ENCODE results near the gene DOCK8. TPM values are rescaled to one million over a fixed set of nuclear protein-coding genes. Genes with fewer than 3 reads are reported as not detected.

The DOCK8 gene
- total RNA-seq, 2 experiments from 2014 or later = 270 to 283 TPM

- DNase-seq = no peak
- Mint-ChIP-seq H3K36me3 (ENCODE audit: low read depth) (peaks cover 11% of the 10 kb centered on the region), H3K27me3 (peaks cover 6% of the 10 kb centered on the region), H3K9me3 (no peaks in the 10 kb centered on the region), H3K4me3 (no peak overlapping the region), H3K27ac (no peak overlapping the region), H3K4me1 (peaks cover 20% of the 10 kb centered on the region)
- ChIA-PET CTCF (interaction anchor here (1.6 to 1.9 kb wide), 2 partner anchors 8 to 12 kb away, joined by 4 read pairs; no protein-coding TSS in a partner anchor), POLR2A (no interaction called here)
Observed at GRCh38 chr9:259405-260404, 45.0 kb downstream of the DOCK8 start.

DNA sequence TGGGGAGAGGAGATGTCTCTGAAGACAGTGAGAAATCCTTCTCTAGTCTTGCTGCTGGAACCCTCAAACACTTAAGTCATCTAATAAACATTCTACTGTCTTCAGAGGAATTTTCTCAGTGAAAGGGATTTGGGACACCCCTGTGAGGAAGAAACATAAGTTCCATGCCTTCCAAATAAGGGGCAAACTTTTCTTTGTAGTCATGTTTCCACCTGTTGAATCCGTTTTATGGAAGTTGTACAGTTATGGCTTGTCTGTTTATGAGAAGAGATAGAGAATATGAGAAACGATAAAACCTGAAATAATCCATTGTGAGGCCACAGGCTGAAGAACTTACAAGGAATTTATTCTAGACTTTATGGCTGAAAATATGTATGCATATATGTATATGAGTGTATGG is 49.6 kb downstream of the DOCK8 start:
- peaks cover 42% of the 10 kb centered on the region for H3K4me1 Mint-ChIP-seq
- ChIA-PET CTCF (interaction anchor here (0.7 kb wide), 1 partner anchor 55 kb away, joined by 3 read pairs; no protein-coding TSS in a partner anchor), POLR2A (no interaction called here)
- no peak overlapping the region for H3K27ac Mint-ChIP-seq
- no peak for DNase-seq
- H3K36me3 Mint-ChIP-seq (ENCODE audit: low read depth) = peaks cover 12% of the 10 kb centered on the region
- H3K9me3 Mint-ChIP-seq = peaks cover 3% of the 10 kb centered on the region
- H3K27me3 Mint-ChIP-seq = peaks cover 4% of the 10 kb centered on the region
- no peak overlapping the region for H3K4me3 Mint-ChIP-seq

- Mint-ChIP-seq H3K4me3 (no peak overlapping the region), H3K27me3 (peaks cover 4% of the 10 kb centered on the region), H3K4me1 (peaks cover 43% of the 10 kb centered on the region), H3K36me3 (ENCODE audit: low read depth) (peaks cover 18% of the 10 kb centered on the region), H3K9me3 (peaks cover 4% of the 10 kb centered on the region), H3K27ac (no peak overlapping the region)
- ChIA-PET CTCF (interaction anchor here (1.3 to 3.4 kb wide), 3 partner anchors 10 to 57 kb away, joined by 4 to 9 read pairs (median 5); partner anchors contain the start of gene DOCK8), POLR2A (interaction anchor here (0.7 kb wide), 1 partner anchor 26 kb away, joined by 3 read pairs; no protein-coding TSS in a partner anchor)
- DNase-seq = no peak
Observed at GRCh38 chr9:265209-265870, 50.7 kb downstream of the DOCK8 start.

GRCh38 chr9:266228-266627 is 51.6 kb downstream of the DOCK8 start:
- H3K4me3 Mint-ChIP-seq = no peak overlapping the region
- no peak overlapping the region for H3K27ac Mint-ChIP-seq
- H3K27me3 Mint-ChIP-seq = peaks cover 3% of the 10 kb centered on the region
- ChIA-PET POLR2A (no interaction called here), CTCF (interaction anchor here (1.2 to 3.4 kb wide), 5 partner anchors 9 to 58 kb away, joined by 4 to 9 read pairs (median 5); partner anchors contain the start of gene DOCK8)
- no peak for DNase-seq
- peaks cover 24% of the 10 kb centered on the region for H3K36me3 Mint-ChIP-seq (ENCODE audit: low read depth)
- H3K9me3 Mint-ChIP-seq = peaks cover 4% of the 10 kb centered on the region
- peaks cover 51% of the 10 kb centered on the region for H3K4me1 Mint-ChIP-seq

GRCh38 chr9:268616-269015 is 54.0 kb downstream of the DOCK8 start:
- Mint-ChIP-seq H3K9me3 (peaks cover 4% of the 10 kb centered on the region), H3K4me3 (no peak overlapping the region), H3K4me1 (peaks cover 67% of the 10 kb centered on the region), H3K27me3 (no peaks in the 10 kb centered on the region), H3K36me3 (ENCODE audit: low read depth) (peaks cover 37% of the 10 kb centered on the region), H3K27ac (peak overlapping the region; percentile 79)
- ChIA-PET CTCF (interaction anchor here (3.4 kb wide), 1 partner anchor 54 kb away, joined by 9 read pairs; the partner anchor contains the start of gene DOCK8), POLR2A (no interaction called here)
- no peak for DNase-seq

- Mint-ChIP-seq H3K4me1 (peaks cover 61% of the 10 kb centered on the region), H3K4me3 (no peak overlapping the region), H3K27ac (no peak overlapping the region), H3K9me3 (peaks cover 4% of the 10 kb centered on the region), H3K36me3 (ENCODE audit: low read depth) (peaks cover 38% of the 10 kb centered on the region), H3K27me3 (no peaks in the 10 kb centered on the region)
- DNase-seq = no peak
- ChIA-PET POLR2A (no interaction called here), CTCF (no interaction called here)
Observed at GRCh38 chr9:269081-269711, 54.5 kb downstream of the DOCK8 start.

GRCh38 chr9:270657-271237 is 56.1 kb downstream of the DOCK8 start:
- CTCF ChIA-PET = interaction anchor here (1.0 kb wide), 1 partner anchor 13 kb away, joined by 3 read pairs; no protein-coding TSS in a partner anchor

DNA sequence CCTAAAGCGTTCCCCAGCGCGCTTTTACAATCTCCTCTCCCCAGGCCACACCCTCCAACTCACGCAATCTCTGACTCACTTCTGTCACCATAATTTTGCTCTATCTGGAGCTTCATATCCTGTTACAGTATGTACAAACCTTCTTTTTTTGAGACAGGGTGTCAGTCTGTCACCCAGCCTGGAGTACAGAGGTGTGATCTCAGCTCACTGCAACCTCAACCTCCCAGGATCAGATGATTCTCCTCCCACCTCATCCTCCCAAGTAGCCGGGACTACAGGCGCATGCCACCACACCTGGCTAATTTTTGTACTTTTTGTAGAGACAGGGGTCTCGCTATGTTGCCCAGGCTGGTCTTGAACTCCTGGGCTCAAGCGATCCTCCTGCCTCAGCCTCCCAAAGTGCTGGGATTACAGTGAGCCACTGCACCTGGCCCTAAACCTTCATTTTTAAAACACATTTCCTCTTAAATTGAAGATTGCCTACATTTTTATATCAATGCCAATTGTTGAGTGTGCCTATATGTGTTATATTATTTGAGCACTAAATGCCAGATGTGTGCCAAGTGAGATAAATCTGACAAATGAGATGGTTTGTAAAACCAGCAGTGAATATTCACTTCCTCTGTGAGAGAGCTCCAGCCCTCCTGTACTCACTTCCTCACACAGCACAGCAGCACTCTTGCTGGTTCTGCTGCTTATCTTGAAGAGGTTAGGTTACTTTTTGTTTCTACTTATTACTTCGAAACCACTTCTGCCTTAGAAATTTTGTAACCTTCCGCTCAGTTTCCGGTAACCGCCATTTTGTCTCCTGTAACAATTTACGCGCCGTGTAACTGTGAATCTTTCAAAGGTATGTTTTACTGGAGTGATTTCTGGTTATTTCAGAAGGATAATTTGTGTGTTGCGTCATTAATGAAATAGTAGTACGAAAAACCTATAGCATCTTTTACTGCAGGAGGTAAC is 57.9 kb downstream of the DOCK8 start:
- DNase-seq = peak; percentile 87
- ChIA-PET POLR2A (interaction anchor here (0.7 to 2.9 kb wide), 3 partner anchors 9 to 57 kb away, joined by 4 to 11 read pairs (median 9); partner anchors contain the start of gene DOCK8), CTCF (interaction anchor here (0.7 to 1.8 kb wide), 8 partner anchors 9 to 57 kb away, joined by 3 to 9 read pairs (median 4); partner anchors contain the start of gene DOCK8)
- peak overlapping the region; percentile 98 for H3K4me3 Mint-ChIP-seq
- H3K27ac Mint-ChIP-seq = peak overlapping the region; percentile 100
- H3K4me1 Mint-ChIP-seq = peaks cover 62% of the 10 kb centered on the region
- no peaks in the 10 kb centered on the region for H3K27me3 Mint-ChIP-seq
- peaks cover 57% of the 10 kb centered on the region for H3K36me3 Mint-ChIP-seq (ENCODE audit: low read depth)
- peaks cover 4% of the 10 kb centered on the region for H3K9me3 Mint-ChIP-seq

More at GRCh38 chr9:270657-271237, 56.1 kb downstream of the DOCK8 start:
- no peak for DNase-seq
- POLR2A ChIA-PET = no interaction called here
- no peaks in the 10 kb centered on the region for H3K27me3 Mint-ChIP-seq
- peak overlapping the region; percentile 100 for H3K27ac Mint-ChIP-seq
- H3K4me1 Mint-ChIP-seq = peaks cover 57% of the 10 kb centered on the region
- peaks cover 49% of the 10 kb centered on the region for H3K36me3 Mint-ChIP-seq (ENCODE audit: low read depth)
- H3K4me3 Mint-ChIP-seq = no peak overlapping the region
- peaks cover 4% of the 10 kb centered on the region for H3K9me3 Mint-ChIP-seq

DNA sequence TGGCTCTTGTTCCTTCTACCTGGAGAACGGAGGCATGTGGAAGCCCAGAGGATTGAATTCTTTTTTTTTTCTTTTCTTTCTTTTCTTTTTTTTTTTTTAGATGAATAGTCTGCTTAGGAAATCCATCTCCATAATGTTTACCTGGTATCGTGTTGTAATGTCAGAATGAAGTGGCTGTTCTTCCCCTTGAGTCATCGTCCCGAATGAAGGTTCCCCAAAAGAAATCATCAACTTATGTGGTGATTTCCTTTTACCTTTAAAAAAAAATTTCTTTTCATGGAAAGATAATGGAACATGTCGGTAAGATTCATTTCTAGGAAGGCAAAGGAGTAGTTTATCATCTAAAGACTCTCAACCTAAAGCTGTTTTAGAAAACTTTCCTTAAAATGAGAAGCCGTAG is 59.7 kb downstream of the DOCK8 start:
- POLR2A ChIA-PET = interaction anchor here (0.8 kb wide), 1 partner anchor 60 kb away, joined by 3 read pairs; the partner anchor contains the start of gene DOCK8
- CTCF ChIA-PET = interaction anchor here (0.6 to 3.4 kb wide), 6 partner anchors 10 to 63 kb away, joined by 3 to 15 read pairs (median 4); partner anchors contain the start of gene DOCK8
- peaks cover 51% of the 10 kb centered on the region for H3K36me3 Mint-ChIP-seq (ENCODE audit: low read depth)
- peak overlapping the region; percentile 98 for H3K4me3 Mint-ChIP-seq
- no peak for DNase-seq
- peak overlapping the region; percentile 100 for H3K27ac Mint-ChIP-seq
- no peaks in the 10 kb centered on the region for H3K27me3 Mint-ChIP-seq
- no peaks in the 10 kb centered on the region for H3K9me3 Mint-ChIP-seq
- peaks cover 46% of the 10 kb centered on the region for H3K4me1 Mint-ChIP-seq

DNA sequence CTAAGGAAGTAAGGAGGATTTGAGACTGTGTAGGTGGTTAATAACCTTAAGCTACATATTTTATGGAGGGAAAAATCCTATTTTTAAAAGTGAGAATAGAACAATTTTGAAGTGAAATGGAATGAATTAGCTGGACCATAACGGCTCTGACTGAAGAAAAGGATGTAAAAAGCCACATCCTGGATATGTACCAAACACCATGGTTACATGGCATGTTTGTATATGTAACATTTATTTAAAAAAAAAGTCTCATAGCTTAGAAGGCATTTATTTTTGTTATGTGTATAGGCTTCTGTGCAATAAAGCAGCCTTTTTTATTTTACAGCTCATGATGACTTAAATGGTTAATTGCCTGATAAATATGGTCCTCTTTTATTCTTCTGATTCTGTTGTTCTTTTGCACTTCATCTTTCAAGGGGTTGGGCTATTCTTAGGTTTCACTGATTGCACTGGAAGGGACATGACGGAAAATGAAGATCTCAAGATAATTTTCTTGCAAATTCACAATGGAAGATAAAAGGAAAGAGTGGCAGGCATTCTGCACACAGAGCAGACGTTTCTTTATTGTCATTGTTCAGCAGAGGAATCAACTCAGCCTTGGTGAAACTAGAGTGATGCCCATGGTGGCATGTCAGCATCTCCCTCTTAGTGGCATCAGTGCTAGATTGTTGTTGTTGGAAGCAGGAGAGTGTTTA is 63.1 kb downstream of the DOCK8 start:
- CTCF ChIA-PET = interaction anchor here (0.6 to 3.4 kb wide), 7 partner anchors 12 to 251 kb away, joined by 3 to 17 read pairs (median 3); no protein-coding TSS in a partner anchor
- no peak overlapping the region for H3K4me3 Mint-ChIP-seq
- H3K9me3 Mint-ChIP-seq = no peaks in the 10 kb centered on the region
- peak; percentile 48 for DNase-seq
- POLR2A ChIA-PET = interaction anchor here (1.0 kb wide), 1 partner anchor 63 kb away, joined by 5 read pairs; the partner anchor contains the start of gene DOCK8
- H3K4me1 Mint-ChIP-seq = peaks cover 31% of the 10 kb centered on the region
- no peak overlapping the region for H3K27ac Mint-ChIP-seq
- no peaks in the 10 kb centered on the region for H3K27me3 Mint-ChIP-seq
- peaks cover 47% of the 10 kb centered on the region for H3K36me3 Mint-ChIP-seq (ENCODE audit: low read depth)
